ENCODE measurements around the gene TNN.

DNA sequence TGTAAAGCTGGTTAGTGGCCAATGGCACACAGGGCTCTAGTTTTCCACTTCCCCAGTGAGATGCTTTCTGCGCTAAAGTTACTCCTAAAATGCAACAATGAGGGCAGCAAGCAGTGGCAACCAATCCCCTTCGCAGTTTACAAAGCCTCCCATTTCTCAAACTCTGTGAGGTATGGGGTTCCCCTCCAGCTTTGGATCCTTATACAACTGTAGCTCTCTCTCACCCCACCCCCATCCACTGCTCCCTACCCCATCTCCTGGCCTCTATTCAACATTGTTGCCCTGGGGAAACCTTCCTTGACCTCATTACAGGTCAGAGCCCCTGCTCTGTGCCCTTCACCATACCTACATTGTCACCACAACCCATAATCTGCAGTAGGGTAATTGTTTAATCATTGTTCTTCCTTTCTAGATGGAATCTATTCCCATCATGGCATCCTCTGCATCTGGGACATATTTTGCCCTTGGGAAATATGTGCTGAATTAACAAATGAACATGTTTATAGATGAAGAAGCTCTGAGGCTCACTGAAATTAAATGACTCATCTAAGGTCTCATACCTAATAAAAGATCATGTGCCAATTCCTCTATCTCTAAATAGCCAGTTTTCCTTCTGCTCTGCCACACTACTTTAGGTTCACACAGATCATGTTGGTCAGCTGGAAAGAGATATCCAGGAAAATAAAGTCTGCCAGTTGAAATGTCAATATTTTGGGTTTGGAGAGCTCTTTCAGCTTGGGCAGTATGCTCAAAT lies 112.4 kb downstream of the TNN start:
- TF ChIP-seq, protein P1, sequence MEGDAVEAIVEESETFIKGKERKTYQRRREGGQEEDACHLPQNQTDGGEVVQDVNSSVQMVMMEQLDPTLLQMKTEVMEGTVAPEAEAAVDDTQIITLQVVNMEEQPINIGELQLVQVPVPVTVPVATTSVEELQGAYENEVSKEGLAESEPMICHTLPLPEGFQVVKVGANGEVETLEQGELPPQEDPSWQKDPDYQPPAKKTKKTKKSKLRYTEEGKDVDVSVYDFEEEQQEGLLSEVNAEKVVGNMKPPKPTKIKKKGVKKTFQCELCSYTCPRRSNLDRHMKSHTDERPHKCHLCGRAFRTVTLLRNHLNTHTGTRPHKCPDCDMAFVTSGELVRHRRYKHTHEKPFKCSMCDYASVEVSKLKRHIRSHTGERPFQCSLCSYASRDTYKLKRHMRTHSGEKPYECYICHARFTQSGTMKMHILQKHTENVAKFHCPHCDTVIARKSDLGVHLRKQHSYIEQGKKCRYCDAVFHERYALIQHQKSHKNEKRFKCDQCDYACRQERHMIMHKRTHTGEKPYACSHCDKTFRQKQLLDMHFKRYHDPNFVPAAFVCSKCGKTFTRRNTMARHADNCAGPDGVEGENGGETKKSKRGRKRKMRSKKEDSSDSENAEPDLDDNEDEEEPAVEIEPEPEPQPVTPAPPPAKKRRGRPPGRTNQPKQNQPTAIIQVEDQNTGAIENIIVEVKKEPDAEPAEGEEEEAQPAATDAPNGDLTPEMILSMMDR (IDR thresholded peaks at IDR 0.05): no peak
- TF ChIP-seq POLR2A (IDR thresholded peaks at IDR 0.05): no peak
